ENCODE results near the gene BIN2. TPM values are rescaled to one million over a fixed set of nuclear protein-coding genes. Genes with fewer than 3 reads are reported as not detected.
A peak's percentile ranks its signal among the peaks of the same experiment; 100 is the strongest.

BIN2 gene
- total and polyA plus RNA-seq, 9 of the 15 experiments (the other 6 are each of a cell fraction or from before 2014, with no cell fraction given), result 0.04 to 0.39 (median 0.25) TPM; not detected in 1

GRCh38 chr12:51326698-51327439, 2.9 kb upstream of the BIN2 start (continued):
- TF ChIP-seq ZBTB40 (IDR thresholded peaks at IDR 0.05), result peak; percentile 62; the same call in 1 of the 2 replicates
- no peak for TF ChIP-seq ZBTB40 (CRISPR knock-in tag; IDR thresholded peaks at IDR 0.05)
- TF ChIP-seq CEBPZ (IDR thresholded peaks at IDR 0.05; ENCODE audit: borderline replicate concordance, low read depth, low read length), result no peak
- TF ChIP-seq DEAF1 (CRISPR knock-in tag; IDR thresholded peaks at IDR 0.05), result no peak
- no peak for TF ChIP-seq GTF2B (IDR thresholded peaks at IDR 0.05; ENCODE audit: extremely low read depth, insufficient read length)
- no peak for TF ChIP-seq ZNF263 (CRISPR knock-in tag; IDR thresholded peaks at IDR 0.05; ENCODE audit: borderline replicate concordance)
- TF ChIP-seq FOXP1 (CRISPR knock-in tag; IDR thresholded peaks at IDR 0.05), result no peak
- peak; percentile 99 for TF ChIP-seq NFE2 (IDR thresholded peaks at IDR 0.05; ENCODE audit: low read depth)
- no peak for TF ChIP-seq ZNF695 (CRISPR knock-in tag; IDR thresholded peaks at IDR 0.05)
- no peak for TF ChIP-seq ZNF140 (CRISPR knock-in tag; IDR thresholded peaks at IDR 0.05)
- peak; percentile 75 for TF ChIP-seq POLR2B (IDR thresholded peaks at IDR 0.05; ENCODE audit: low read depth, partially characterized antibody)

Data from K562 (cell line).